Natural killer cell (primary cell): ENCODE measurements around the gene PDLIM1. TPM values are rescaled to one million over a fixed set of nuclear protein-coding genes. Genes with fewer than 3 reads are reported as not detected.

Experiments
- ATAC-seq, 3 donors: fragments of 150-1000 bp in 2 of 3; fragments of 200-7000 bp in 1 of 3; cut with Tn5 transposase; 1 replicate in 1 of 3; 2 replicates in 2 of 3; pipeline ENCODE4 v1.10.0; 2021; ENCODE audit warnings: mild to moderate bottlenecking in 2 of 3, moderate library complexity in 2 of 3
- DNase-seq, 2 donors: peaks; one replicate each; pipeline versions ENCODE4 v3.0.0 to v3.0.0-alpha.2; 2013 to 2021; ENCODE audit warnings: mixed read lengths in 1 of 2
- H3K27ac ChIP-seq: one replicate; pipeline ENCODE4 v1.5.1; 2013; ENCODE audit warnings: mild to moderate bottlenecking, low read length
- H3K27me3 ChIP-seq: one replicate; pipeline ENCODE4 v1.6.1; 2013; ENCODE audit warnings: low read length; ENCODE audit not compliant: control insufficient read depth, insufficient read depth
- H3K36me3 ChIP-seq: one replicate; pipeline ENCODE4 v1.6.1; 2013; ENCODE audit warnings: low read length; ENCODE audit not compliant: control insufficient read depth, insufficient read depth
- H3K4me1 ChIP-seq: one replicate; pipeline ENCODE4 v1.6.1; 2013; ENCODE audit warnings: low read length; ENCODE audit not compliant: control insufficient read depth, insufficient read depth
- H3K4me3 ChIP-seq: one replicate; pipeline ENCODE4 v1.5.1; 2013; ENCODE audit warnings: low read length
- H3K9me3 ChIP-seq: one replicate; pipeline ENCODE4 v1.6.1; 2013; ENCODE audit warnings: low read length; ENCODE audit not compliant: control insufficient read depth, insufficient read depth
- H3K27ac Mint-ChIP-seq, 2 donors: one replicate each; pipeline ENCODE4 v1.8.0; 2022; ENCODE audit warnings: mild to moderate bottlenecking in 2 of 2, mixed read lengths in 2 of 2, moderate library complexity in 1 of 2
- H3K27me3 Mint-ChIP-seq, 2 donors: one replicate each; pipeline ENCODE4 v1.8.0; 2022; ENCODE audit warnings: low read depth in 2 of 2, mixed read lengths in 2 of 2
- H3K36me3 Mint-ChIP-seq: one replicate; pipeline ENCODE4 v1.8.0; 2022; ENCODE audit warnings: mixed read lengths
- H3K4me1 Mint-ChIP-seq, 2 donors: one replicate each; pipeline ENCODE4 v1.8.0; 2022; ENCODE audit warnings: mixed read lengths in 2 of 2
- H3K4me3 Mint-ChIP-seq: one replicate; pipeline ENCODE4 v1.8.0; 2022; ENCODE audit warnings: mild to moderate bottlenecking, moderate library complexity, mixed read lengths
- H3K9me3 Mint-ChIP-seq, 2 donors: one replicate each; pipeline ENCODE4 v1.8.0; 2022; ENCODE audit warnings: mixed read lengths in 2 of 2
- CTCF ChIP-seq: fragments of 200-600 bp; IDR thresholded peaks from one replicate; pipeline ENCODE4 v1.8.0; 2022; ENCODE audit warnings: antibody characterized with exemption
- WGBS: methylation state at CpG from one replicate; pipeline ENCODE4 v1.1.7; 2013; ENCODE audit warnings: missing lambda C conversion rate; ENCODE audit not compliant: insufficient coverage; 5-methylcytosine and 5-hydroxymethylcytosine counted together
- intact Hi-C: fragments of 100-400 bp; cut with micrococcal nuclease; formaldehyde crosslinking; loops from one replicate; pipeline ENCODE4 v1.14.2; 2022
- total RNA-seq, 4 donors: library from RNA; stranded (reverse); fragments of 120-200 nt in 1 of 4; gene quantifications; one replicate each; pipeline versions ENCODE4 v1.2.3 to v1.2.4, GENCODE V29; 2013 to 2022

PDLIM1 gene
- total RNA-seq, 3 donors from 2014 or later (not counting 1 experiment from before 2014, with no cell fraction given) = 7.1 to 25.2 (median 24.5) TPM

- ATAC-seq = no peak
- no peaks in the 10 kb centered on the region for H3K4me1 Mint-ChIP-seq
- intact Hi-C loops = no loop called here
Observed at GRCh38 chr10:95220539-95220938, 70.3 kb downstream of the PDLIM1 start.

GRCh38 chr10:95217476-95217875 is 73.3 kb downstream of the PDLIM1 start:
- H3K4me1 ChIP-seq = no peaks in the 10 kb centered on the region
- no peaks in the 10 kb centered on the region for H3K27me3 ChIP-seq
- ATAC-seq (no peak), DNase-seq (no peak)
- no peak overlapping the region for H3K4me3 ChIP-seq
- peaks cover 7 to 8% of the 10 kb centered on the region in 2 donors for H3K27me3 Mint-ChIP-seq
- no peaks in the 10 kb centered on the region for H3K4me1 Mint-ChIP-seq
- no peak overlapping the region for H3K27ac Mint-ChIP-seq
- no peak for TF ChIP-seq CTCF
- H3K36me3 ChIP-seq = no peaks in the 10 kb centered on the region
- intact Hi-C loops = no loop called here
- no peak overlapping the region for H3K27ac ChIP-seq
- H3K4me3 Mint-ChIP-seq = no peak overlapping the region
- H3K9me3 Mint-ChIP-seq = no peaks in the 10 kb centered on the region
- no peaks in the 10 kb centered on the region for H3K9me3 ChIP-seq
- 83% methylated on average over 1 of the region's 1 CpG for WGBS
- H3K36me3 Mint-ChIP-seq = no peaks in the 10 kb centered on the region

More at GRCh38 chr10:95220539-95220938, 70.3 kb downstream of the PDLIM1 start:
- Histone ChIP-seq H3K9me3 (no peaks in the 10 kb centered on the region), H3K27me3 (no peaks in the 10 kb centered on the region), H3K4me1 (no peaks in the 10 kb centered on the region), H3K36me3 (no peaks in the 10 kb centered on the region), H3K4me3 (no peak overlapping the region), H3K27ac (no peak overlapping the region)
- H3K4me3 Mint-ChIP-seq = no peak overlapping the region
- no peak for DNase-seq
- H3K27ac Mint-ChIP-seq = no peak overlapping the region
- no peaks in the 10 kb centered on the region for H3K36me3 Mint-ChIP-seq
- no peak for TF ChIP-seq CTCF
- H3K27me3 Mint-ChIP-seq = no peaks in the 10 kb centered on the region
- WGBS = no CpG with 5 or more reads among the region's 3 CpGs
- no peaks in the 10 kb centered on the region for H3K9me3 Mint-ChIP-seq

- intact Hi-C loops = no loop called here
- Mint-ChIP-seq H3K36me3 (no peaks in the 10 kb centered on the region), H3K4me1 (no peaks in the 10 kb centered on the region), H3K9me3 (no peaks in the 10 kb centered on the region), H3K27ac (no peak overlapping the region), H3K27me3 (peaks cover 7 to 8% of the 10 kb centered on the region in 2 donors), H3K4me3 (no peak overlapping the region)
- no peak for TF ChIP-seq CTCF
- Histone ChIP-seq H3K4me3 (no peak overlapping the region), H3K27ac (no peak overlapping the region), H3K36me3 (no peaks in the 10 kb centered on the region), H3K9me3 (no peaks in the 10 kb centered on the region), H3K27me3 (no peaks in the 10 kb centered on the region), H3K4me1 (no peaks in the 10 kb centered on the region)
- ATAC-seq = no peak
- 50% methylated on average over 3 of the region's 3 CpGs for WGBS
- no peak for DNase-seq
Observed at GRCh38 chr10:95214793-95215192, 76.0 kb downstream of the PDLIM1 start.

GRCh38 chr10:95214369-95214768 is 76.4 kb downstream of the PDLIM1 start:
- 33% methylated on average over 1 of the region's 2 CpGs for WGBS
- Histone ChIP-seq H3K4me1 (no peaks in the 10 kb centered on the region), H3K36me3 (no peaks in the 10 kb centered on the region), H3K27ac (no peak overlapping the region), H3K9me3 (no peaks in the 10 kb centered on the region), H3K27me3 (no peaks in the 10 kb centered on the region), H3K4me3 (no peak overlapping the region)
- no peaks in the 10 kb centered on the region for H3K36me3 Mint-ChIP-seq
- H3K27ac Mint-ChIP-seq = no peak overlapping the region
- DNase-seq (no peak), ATAC-seq (no peak)
- TF ChIP-seq CTCF = no peak
- intact Hi-C loops = no loop called here
- no peaks in the 10 kb centered on the region for H3K4me1 Mint-ChIP-seq
- H3K27me3 Mint-ChIP-seq = peaks cover 7 to 8% of the 10 kb centered on the region in 2 donors
- H3K4me3 Mint-ChIP-seq = no peak overlapping the region
- no peaks in the 10 kb centered on the region for H3K9me3 Mint-ChIP-seq
